ENCODE measurements around the gene PUM2. TPM values are rescaled to one million over a fixed set of nuclear protein-coding genes. Genes with fewer than 3 reads are reported as not detected.

The PUM2 gene
- total RNA-seq, 1 donor from 2014 or later: 113 TPM

DNA sequence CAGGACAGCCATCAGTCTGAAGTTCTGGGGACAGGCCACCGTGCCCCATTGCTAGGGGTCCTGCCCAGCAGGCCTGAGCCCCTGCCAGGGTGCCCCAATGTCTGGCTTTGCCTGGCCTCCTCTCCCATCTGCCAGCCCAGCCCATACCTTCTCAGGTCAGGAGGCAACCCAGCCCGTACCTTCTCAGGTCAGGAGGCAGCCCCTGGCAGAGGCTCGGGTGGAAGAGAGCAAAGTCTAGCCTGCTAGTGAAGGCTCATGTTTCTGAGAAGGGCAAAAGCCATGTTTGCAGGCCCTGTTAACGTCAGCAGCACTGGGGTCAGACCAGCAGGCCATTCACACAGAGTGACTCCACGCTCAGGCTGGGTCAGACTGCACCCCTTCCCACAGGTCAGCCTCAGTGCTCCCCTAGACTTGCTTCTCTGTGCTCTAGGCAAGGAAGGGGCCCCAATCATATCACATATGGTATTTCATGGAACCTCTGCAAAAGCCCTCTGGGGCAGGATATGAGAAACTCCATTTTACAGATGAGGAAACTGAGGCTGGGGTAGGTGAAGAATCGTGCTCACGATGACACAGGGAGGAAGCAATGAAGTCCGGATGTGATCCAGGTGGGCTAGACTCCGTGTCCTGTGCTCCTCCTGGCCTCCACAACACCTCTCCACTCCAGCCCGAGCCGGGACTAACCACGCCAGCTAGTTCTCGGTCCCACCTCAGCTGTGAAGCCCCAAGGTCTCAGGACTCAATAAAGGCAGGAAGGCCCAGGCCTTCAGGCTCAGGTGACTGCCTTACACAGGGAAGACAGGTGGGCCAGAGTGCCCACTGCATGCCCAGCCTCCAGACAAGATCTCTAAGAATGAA is 135.2 kb downstream of the PUM2 start:
- TF ChIP-seq, protein P1, sequence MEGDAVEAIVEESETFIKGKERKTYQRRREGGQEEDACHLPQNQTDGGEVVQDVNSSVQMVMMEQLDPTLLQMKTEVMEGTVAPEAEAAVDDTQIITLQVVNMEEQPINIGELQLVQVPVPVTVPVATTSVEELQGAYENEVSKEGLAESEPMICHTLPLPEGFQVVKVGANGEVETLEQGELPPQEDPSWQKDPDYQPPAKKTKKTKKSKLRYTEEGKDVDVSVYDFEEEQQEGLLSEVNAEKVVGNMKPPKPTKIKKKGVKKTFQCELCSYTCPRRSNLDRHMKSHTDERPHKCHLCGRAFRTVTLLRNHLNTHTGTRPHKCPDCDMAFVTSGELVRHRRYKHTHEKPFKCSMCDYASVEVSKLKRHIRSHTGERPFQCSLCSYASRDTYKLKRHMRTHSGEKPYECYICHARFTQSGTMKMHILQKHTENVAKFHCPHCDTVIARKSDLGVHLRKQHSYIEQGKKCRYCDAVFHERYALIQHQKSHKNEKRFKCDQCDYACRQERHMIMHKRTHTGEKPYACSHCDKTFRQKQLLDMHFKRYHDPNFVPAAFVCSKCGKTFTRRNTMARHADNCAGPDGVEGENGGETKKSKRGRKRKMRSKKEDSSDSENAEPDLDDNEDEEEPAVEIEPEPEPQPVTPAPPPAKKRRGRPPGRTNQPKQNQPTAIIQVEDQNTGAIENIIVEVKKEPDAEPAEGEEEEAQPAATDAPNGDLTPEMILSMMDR (IDR thresholded peaks at IDR 0.05; ENCODE audit: partially characterized antibody, unreplicated experiment): no peak
- H3K4me3 Mint-ChIP-seq (ENCODE audit: unreplicated experiment): no peak overlapping the region

DNA sequence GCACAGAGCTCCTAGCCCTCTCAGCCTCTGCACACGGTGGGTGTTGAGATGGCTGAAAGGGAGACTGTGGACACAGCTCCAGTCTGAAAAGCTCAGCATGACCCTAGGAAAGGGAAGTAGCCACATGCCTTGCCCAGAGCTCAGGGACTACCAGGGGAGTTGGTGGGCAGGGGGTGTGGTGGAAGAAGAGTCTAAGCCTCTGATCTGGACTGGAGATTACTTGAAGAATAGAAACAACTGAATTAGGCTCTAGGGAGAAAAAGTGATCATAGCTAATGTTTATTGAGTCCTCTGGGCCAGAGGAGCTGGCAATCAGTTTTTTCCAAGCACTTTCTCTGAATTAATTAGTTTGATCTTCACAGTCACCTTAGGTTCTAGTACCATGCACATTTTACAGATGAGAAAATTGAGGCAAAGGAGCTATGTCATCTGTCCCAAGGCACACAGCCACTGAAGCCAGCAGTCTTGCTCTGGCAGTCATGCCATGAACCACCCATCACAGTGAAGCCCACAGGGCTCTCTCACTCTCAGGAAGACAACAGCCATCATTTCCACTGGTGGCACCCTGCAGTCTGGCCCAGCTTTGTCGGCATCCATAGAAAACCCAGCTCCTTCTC is 136.0 kb downstream of the PUM2 start:
- DNase-seq: no peak
- no peaks in the 10 kb centered on the region for H3K36me3 Mint-ChIP-seq (ENCODE audit: unreplicated experiment)
- no peak overlapping the region for H3K27ac Mint-ChIP-seq (ENCODE audit: unreplicated experiment)
- H3K9me3 Mint-ChIP-seq (ENCODE audit: unreplicated experiment): peaks cover 9% of the 10 kb centered on the region
- TF ChIP-seq, protein P1 (IDR thresholded peaks at IDR 0.05; ENCODE audit: partially characterized antibody, unreplicated experiment): no peak
- H3K4me1 Mint-ChIP-seq (ENCODE audit: low read depth, unreplicated experiment): peaks cover 3% of the 10 kb centered on the region
- no peak overlapping the region for H3K4me3 Mint-ChIP-seq (ENCODE audit: unreplicated experiment)
- H3K27me3 Mint-ChIP-seq (ENCODE audit: unreplicated experiment): peaks cover 5% of the 10 kb centered on the region

More for the DNA sequence above, 135.2 kb downstream of the PUM2 start:
- peaks cover 14% of the 10 kb centered on the region for H3K9me3 Mint-ChIP-seq (ENCODE audit: unreplicated experiment)
- H3K27ac Mint-ChIP-seq (ENCODE audit: unreplicated experiment): no peak overlapping the region
- no peaks in the 10 kb centered on the region for H3K36me3 Mint-ChIP-seq (ENCODE audit: unreplicated experiment)
- DNase-seq: no peak
- peaks cover 5% of the 10 kb centered on the region for H3K27me3 Mint-ChIP-seq (ENCODE audit: unreplicated experiment)
- H3K4me1 Mint-ChIP-seq (ENCODE audit: low read depth, unreplicated experiment): peaks cover 3% of the 10 kb centered on the region

DNA sequence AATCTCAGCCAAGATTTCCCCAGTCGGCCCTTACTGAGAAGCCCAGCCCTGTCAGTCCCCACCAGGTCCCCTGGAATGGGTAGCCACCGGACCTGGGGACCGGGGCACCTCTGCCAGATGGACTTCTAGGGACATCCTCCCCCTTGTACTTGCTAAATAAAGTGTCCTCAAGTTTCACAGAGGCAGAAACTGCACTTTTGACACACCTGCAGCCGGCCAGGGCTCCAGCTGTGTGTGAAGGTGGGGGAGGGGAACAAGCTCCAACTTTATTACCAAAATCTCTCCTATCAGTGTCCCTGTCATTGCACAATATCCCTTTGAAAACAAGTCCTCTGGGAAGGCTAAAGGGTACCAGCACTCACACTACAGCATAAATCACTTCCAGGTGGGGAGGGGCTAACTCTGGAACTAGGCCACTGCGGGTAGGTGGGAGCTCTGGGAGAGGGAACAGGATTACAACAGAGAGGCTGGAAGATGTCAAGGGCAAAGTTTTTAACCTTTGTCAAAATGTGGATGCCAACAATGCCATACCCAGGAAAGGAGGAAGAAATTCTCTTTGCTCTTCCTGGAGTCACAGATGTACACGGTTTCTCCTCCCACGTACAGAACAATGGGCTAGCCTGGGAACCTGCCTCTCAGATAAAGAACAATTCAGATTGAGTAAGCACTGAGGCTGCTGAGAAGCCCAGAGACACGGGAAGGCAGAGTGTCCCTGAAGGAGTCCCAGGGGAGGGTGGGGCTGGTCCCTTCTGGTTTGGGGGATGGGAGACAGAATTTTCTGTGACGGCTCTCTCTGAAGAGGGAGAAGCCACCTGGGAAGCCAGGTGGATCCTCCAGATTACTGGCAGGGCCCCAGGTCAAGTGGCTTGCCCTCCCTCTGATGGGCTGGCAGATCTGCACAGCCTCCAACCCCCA is 136.7 kb downstream of the PUM2 start:
- DNase-seq: no peak
- Mint-ChIP-seq H3K36me3 (ENCODE audit: unreplicated experiment) (no peaks in the 10 kb centered on the region), H3K27ac (ENCODE audit: unreplicated experiment) (no peak overlapping the region), H3K27me3 (ENCODE audit: unreplicated experiment) (peaks cover 5% of the 10 kb centered on the region), H3K4me1 (ENCODE audit: low read depth, unreplicated experiment) (peaks cover 3% of the 10 kb centered on the region), H3K4me3 (ENCODE audit: unreplicated experiment) (no peak overlapping the region), H3K9me3 (ENCODE audit: unreplicated experiment) (peaks cover 9% of the 10 kb centered on the region)
- TF ChIP-seq, protein P1 (IDR thresholded peaks at IDR 0.05; ENCODE audit: partially characterized antibody, unreplicated experiment): no peak

DNA sequence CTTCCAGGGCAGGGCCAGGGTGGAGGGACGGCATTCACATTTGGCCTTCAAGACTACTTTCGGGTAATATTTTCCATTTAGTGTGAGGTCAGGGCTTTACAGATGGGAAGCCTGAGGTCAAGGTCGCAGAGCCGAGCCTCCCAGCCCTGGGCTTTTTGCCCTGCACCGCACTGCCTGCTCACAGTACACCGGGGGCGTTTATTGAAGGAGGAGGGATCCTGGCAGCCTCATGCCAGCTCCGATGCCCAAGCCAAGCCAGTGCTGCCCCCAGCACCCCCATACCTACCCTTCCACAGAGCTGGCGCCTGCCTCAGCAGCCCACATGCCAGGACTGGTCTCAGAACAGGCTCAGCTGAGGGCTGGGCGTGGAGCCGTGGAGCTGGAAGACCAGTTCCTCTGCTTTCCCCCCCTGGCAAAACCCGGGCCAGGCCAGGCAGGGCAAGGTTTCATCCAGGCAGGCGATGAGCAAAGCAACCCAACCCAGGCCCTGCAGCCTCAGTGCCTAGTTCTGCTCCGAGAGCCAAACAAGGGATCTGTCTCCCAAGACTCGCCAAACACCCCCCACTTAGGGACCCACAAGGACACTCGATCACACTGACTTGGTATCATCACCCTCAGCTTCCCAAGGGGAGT is 137.7 kb downstream of the PUM2 start:
- no peak for DNase-seq
- Mint-ChIP-seq H3K36me3 (ENCODE audit: unreplicated experiment) (no peaks in the 10 kb centered on the region), H3K27ac (ENCODE audit: unreplicated experiment) (no peak overlapping the region), H3K9me3 (ENCODE audit: unreplicated experiment) (peaks cover 9% of the 10 kb centered on the region), H3K4me3 (ENCODE audit: unreplicated experiment) (no peak overlapping the region), H3K27me3 (ENCODE audit: unreplicated experiment) (peaks cover 8% of the 10 kb centered on the region), H3K4me1 (ENCODE audit: low read depth, unreplicated experiment) (peaks cover 3% of the 10 kb centered on the region)
- TF ChIP-seq, protein P1 (IDR thresholded peaks at IDR 0.05; ENCODE audit: partially characterized antibody, unreplicated experiment): no peak

Measured in glutamatergic neuron (in vitro differentiated cells).